Mesendoderm (in vitro differentiated cells): ENCODE results near the gene CAMP.
"Not testable (repeated sequence)": the region's sequence is repeated elsewhere in the genome, so short reads cannot be mapped to it uniquely, and the experiment has no call there.

Experiments used
- DNase-seq: peaks from one replicate; pipeline ENCODE4 v3.0.0; 2013
- H2AK5ac ChIP-seq: 2 replicates; pipeline ENCODE4 v1.6.1; 2013; ENCODE audit warnings: low read length, inconsistent platforms
- H2BK120ac ChIP-seq: 2 replicates; pipeline ENCODE4 v1.6.1; 2013; ENCODE audit warnings: low read depth, mild to moderate bottlenecking, low read length, moderate library complexity, mixed read lengths
- H2BK15ac ChIP-seq: replicated peaks from 2 replicates; pipeline ENCODE4 v1.6.1; 2013; ENCODE audit warnings: low read depth, mild to moderate bottlenecking, moderate library complexity
- H2BK5ac ChIP-seq: 2 replicates; pipeline ENCODE4 v1.6.1; 2013; ENCODE audit warnings: low read length, inconsistent platforms
- H3K18ac ChIP-seq: 2 replicates; pipeline ENCODE4 v1.6.1; 2013; ENCODE audit warnings: mild to moderate bottlenecking, low read length, mixed read lengths
- H3K23ac ChIP-seq: one replicate; pipeline ENCODE4 v1.6.1; 2013; ENCODE audit warnings: low read length
- H3K27ac ChIP-seq: 2 replicates; pipeline ENCODE4 v1.5.1; 2013; ENCODE audit warnings: low read depth, mild to moderate bottlenecking, inconsistent platforms, low read length, moderate library complexity
- H3K27me3 ChIP-seq: 2 replicates; pipeline ENCODE4 v1.6.1; 2013; ENCODE audit warnings: low read length, control low read depth, mild to moderate bottlenecking, inconsistent platforms; ENCODE audit not compliant: insufficient read depth, poor library complexity
- H3K36me3 ChIP-seq: 2 replicates; pipeline ENCODE4 v1.6.1; 2013; ENCODE audit warnings: low read length, inconsistent platforms; ENCODE audit not compliant: control insufficient read depth, insufficient read depth
- H3K4ac ChIP-seq: one replicate; pipeline ENCODE4 v1.6.1; 2013; ENCODE audit warnings: low read depth, mild to moderate bottlenecking, low read length, moderate library complexity
- H3K4me1 ChIP-seq: 2 replicates; pipeline ENCODE4 v1.6.1; 2013; ENCODE audit warnings: low read depth, low read length, inconsistent platforms; ENCODE audit not compliant: control insufficient read depth
- H3K4me2 ChIP-seq: 2 replicates; pipeline ENCODE4 v1.6.1; 2013; ENCODE audit warnings: low read length
- H3K4me3 ChIP-seq: 2 replicates; pipeline ENCODE4 v1.5.1; 2013; ENCODE audit warnings: mild to moderate bottlenecking, low read length
- H3K56ac ChIP-seq: one replicate; pipeline ENCODE4 v1.6.1; 2013; ENCODE audit warnings: low read length
- H3K79me1 ChIP-seq: 2 replicates; pipeline ENCODE4 v1.6.1; 2013; ENCODE audit warnings: low read length, inconsistent platforms
- H3K79me2 ChIP-seq: 2 replicates; pipeline ENCODE4 v1.6.1; 2013; ENCODE audit warnings: mild to moderate bottlenecking, low read length; ENCODE audit not compliant: control insufficient read depth, insufficient read depth
- H3K9ac ChIP-seq: 2 replicates; pipeline ENCODE4 v1.6.1; 2013; ENCODE audit warnings: low read length, inconsistent platforms
- H4K5ac ChIP-seq: one replicate; pipeline ENCODE4 v1.6.1; 2013; ENCODE audit warnings: low read length
- H4K8ac ChIP-seq: one replicate; pipeline ENCODE4 v1.6.1; 2013; ENCODE audit warnings: low read depth, mild to moderate bottlenecking, control low read depth, low read length, moderate library complexity
- WGBS: extraction: QIAGEN DNeasy Blood & Tissue Kit; methylation state at CpG from one replicate; pipeline ENCODE4 v1.1.7; 2013; ENCODE audit warnings: low lambda C conversion rate, missing lambda C conversion rate; ENCODE audit not compliant: insufficient coverage; ENCODE audit errors: extremely low coverage; 5-methylcytosine and 5-hydroxymethylcytosine counted together

CAMP gene

GRCh38 chr3:48208076-48208475 is 15.2 kb upstream of the CAMP start:
- Histone ChIP-seq H3K4me1 (no peaks in the 10 kb centered on the region), H4K8ac (no peak overlapping the region), H2BK15ac (no peak overlapping the region), H3K4ac (no peak overlapping the region), H3K4me2 (no peak overlapping the region), H3K79me1 (no peaks in the 10 kb centered on the region), H3K36me3 (no peaks in the 10 kb centered on the region), H3K56ac (no peak overlapping the region), H4K5ac (no peak overlapping the region), H3K4me3 (no peak overlapping the region), H3K9ac (no peak overlapping the region), H2BK120ac (no peak overlapping the region), H3K18ac (no peak overlapping the region), H3K23ac (no peak overlapping the region), H3K79me2 (no peaks in the 10 kb centered on the region), H3K27ac (no peak overlapping the region), H3K27me3 (no peaks in the 10 kb centered on the region), H2BK5ac (no peak overlapping the region), H2AK5ac (no peak overlapping the region)
- DNase-seq: no peak
- no CpG with 5 or more reads among the region's 3 CpGs for WGBS

DNA sequence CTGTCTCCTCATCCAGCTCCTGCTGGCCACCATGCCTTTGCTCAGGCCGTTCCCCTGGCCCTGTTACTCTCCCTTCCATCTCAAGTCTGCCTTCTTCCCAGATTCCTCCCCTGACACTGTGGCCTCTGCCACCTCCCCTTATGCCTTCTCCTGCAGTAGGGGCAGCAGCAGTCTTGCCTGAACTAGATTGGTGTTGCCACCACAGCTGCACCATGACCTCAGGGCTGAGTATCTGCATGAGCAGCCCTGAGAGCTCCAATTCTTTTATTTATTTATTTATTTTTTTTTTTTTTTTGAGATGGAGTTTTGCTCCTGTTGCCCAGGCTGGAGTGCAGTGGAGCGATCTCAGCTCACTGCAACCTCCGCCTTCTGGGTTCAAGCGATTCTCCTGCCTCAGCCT is 13.8 kb upstream of the CAMP start:
- H3K4me2 ChIP-seq: no peak overlapping the region
- no peak overlapping the region for H3K9ac ChIP-seq
- H3K79me2 ChIP-seq: no peaks in the 10 kb centered on the region
- H2AK5ac ChIP-seq: no peak overlapping the region
- no peak overlapping the region for H2BK15ac ChIP-seq
- no peaks in the 10 kb centered on the region for H3K27me3 ChIP-seq
- no peak overlapping the region for H3K4me3 ChIP-seq
- H3K27ac ChIP-seq: no peak overlapping the region
- no peak overlapping the region for H3K4ac ChIP-seq
- H3K23ac ChIP-seq: no peak overlapping the region
- no peak overlapping the region for H3K18ac ChIP-seq
- no peak overlapping the region for H4K8ac ChIP-seq
- H3K79me1 ChIP-seq: no peaks in the 10 kb centered on the region
- DNase-seq: no peak
- H3K56ac ChIP-seq: no peak overlapping the region
- no CpG with 5 or more reads among the region's 4 CpGs for WGBS
- H4K5ac ChIP-seq: no peak overlapping the region
- H2BK5ac ChIP-seq: no peak overlapping the region
- no peaks in the 10 kb centered on the region for H3K36me3 ChIP-seq
- H2BK120ac ChIP-seq: no peak overlapping the region
- H3K4me1 ChIP-seq: no peaks in the 10 kb centered on the region

GRCh38 chr3:48210534-48210933 is 12.8 kb upstream of the CAMP start:
- not testable (repeated sequence) for H3K79me1 ChIP-seq, H3K18ac ChIP-seq, H2AK5ac ChIP-seq, H3K4me1 ChIP-seq, H3K27ac ChIP-seq, H3K56ac ChIP-seq, H4K5ac ChIP-seq, DNase-seq, H2BK15ac ChIP-seq, H3K9ac ChIP-seq, H3K4ac ChIP-seq, H3K4me3 ChIP-seq, H3K23ac ChIP-seq, H3K36me3 ChIP-seq, H2BK120ac ChIP-seq, H3K4me2 ChIP-seq, H3K79me2 ChIP-seq, H2BK5ac ChIP-seq, H3K27me3 ChIP-seq, H4K8ac ChIP-seq
- no CpG with 5 or more reads among the region's 48 CpGs for WGBS

DNA sequence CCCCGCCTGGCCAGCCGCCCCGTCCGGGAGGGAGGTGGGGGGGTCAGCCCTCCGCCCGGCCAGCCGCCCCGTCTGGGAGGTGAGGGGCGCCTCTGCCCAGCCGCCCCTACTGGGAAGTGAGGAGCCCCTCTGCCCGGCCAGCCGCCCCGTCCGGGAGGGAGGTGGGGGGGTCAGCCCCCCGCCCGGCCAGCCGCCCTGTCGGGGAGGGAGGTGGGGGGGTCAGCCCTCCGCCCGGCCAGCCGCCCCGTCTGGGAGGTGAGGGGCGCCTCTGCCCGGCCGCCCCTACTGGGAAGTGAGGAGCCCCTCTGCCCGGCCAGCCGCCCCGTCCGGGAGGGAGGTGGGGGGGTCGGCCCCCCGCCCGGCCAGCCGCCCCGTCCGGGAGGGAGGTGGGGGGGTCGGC is 11.5 kb upstream of the CAMP start:
- not testable (repeated sequence) for DNase-seq, H3K4ac ChIP-seq, H3K56ac ChIP-seq, H3K27me3 ChIP-seq, H3K9ac ChIP-seq, H3K4me2 ChIP-seq, H3K4me1 ChIP-seq, H3K79me2 ChIP-seq, H2AK5ac ChIP-seq, H2BK5ac ChIP-seq, H3K79me1 ChIP-seq, H3K4me3 ChIP-seq, H2BK15ac ChIP-seq, H2BK120ac ChIP-seq, H3K27ac ChIP-seq, H3K23ac ChIP-seq, H3K18ac ChIP-seq, H4K5ac ChIP-seq, H4K8ac ChIP-seq, H3K36me3 ChIP-seq
- WGBS: no CpG with 5 or more reads among the region's 36 CpGs

DNA sequence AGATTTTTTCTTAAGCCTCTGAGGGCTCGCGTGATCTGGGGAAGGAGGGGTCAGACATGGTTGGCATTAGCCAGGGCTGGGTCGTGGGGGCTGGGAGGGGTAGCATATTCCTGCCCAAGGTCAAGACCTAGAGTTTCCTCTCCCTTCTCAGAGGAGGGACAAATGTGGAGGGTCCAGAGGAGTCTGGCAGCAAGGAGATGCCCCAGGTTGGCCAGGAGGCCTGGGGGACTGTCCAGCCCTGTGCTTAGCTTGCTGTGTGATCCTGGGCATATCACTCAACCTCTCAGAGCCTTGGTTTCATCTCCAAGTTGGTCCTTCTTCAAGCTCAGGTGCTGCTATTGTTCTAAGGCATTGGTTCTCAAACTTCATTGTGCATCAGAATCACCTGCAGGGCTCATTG is 9.1 kb upstream of the CAMP start:
- Histone ChIP-seq H3K4ac (no peak overlapping the region), H3K4me1 (no peaks in the 10 kb centered on the region), H2AK5ac (no peak overlapping the region), H3K27ac (no peak overlapping the region), H3K18ac (no peak overlapping the region), H3K23ac (no peak overlapping the region), H3K79me2 (no peaks in the 10 kb centered on the region), H3K4me2 (no peak overlapping the region), H3K36me3 (no peaks in the 10 kb centered on the region), H2BK120ac (no peak overlapping the region), H3K4me3 (no peak overlapping the region), H2BK15ac (no peak overlapping the region), H4K5ac (no peak overlapping the region), H3K79me1 (no peaks in the 10 kb centered on the region), H3K56ac (no peak overlapping the region), H2BK5ac (no peak overlapping the region), H3K27me3 (no peaks in the 10 kb centered on the region), H3K9ac (no peak overlapping the region), H4K8ac (no peak overlapping the region)
- DNase-seq: no peak
- WGBS: no CpG with 5 or more reads among the region's 3 CpGs

- no peaks in the 10 kb centered on the region for H3K27me3 ChIP-seq
- no peak overlapping the region for H2BK5ac ChIP-seq
- no peaks in the 10 kb centered on the region for H3K36me3 ChIP-seq
- no peak overlapping the region for H2BK120ac ChIP-seq
- H2AK5ac ChIP-seq: no peak overlapping the region
- H3K4me2 ChIP-seq: no peak overlapping the region
- no peak overlapping the region for H4K5ac ChIP-seq
- no peaks in the 10 kb centered on the region for H3K79me1 ChIP-seq
- WGBS: no CpG with 5 or more reads among the region's 3 CpGs
- no peak overlapping the region for H3K4ac ChIP-seq
- no peak overlapping the region for H3K27ac ChIP-seq
- no peaks in the 10 kb centered on the region for H3K4me1 ChIP-seq
- no peak overlapping the region for H4K8ac ChIP-seq
- H3K23ac ChIP-seq: no peak overlapping the region
- no peak for DNase-seq
- H3K9ac ChIP-seq: no peak overlapping the region
- H3K56ac ChIP-seq: no peak overlapping the region
- H3K79me2 ChIP-seq: no peaks in the 10 kb centered on the region
- H2BK15ac ChIP-seq: no peak overlapping the region
- H3K4me3 ChIP-seq: no peak overlapping the region
- H3K18ac ChIP-seq: no peak overlapping the region
These were observed 8.3 kb upstream of the CAMP start for GRCh38 chr3:48215019-48215418.
